Stimulated activated memory B cell treated with anti-CD40 and anti-IgM and Interleukin-4, amounts not matched to agents 10 μg/mL and 1 μg/mL and 100 μg/mL, for 72 hours (primary cell): Measurements from ENCODE around the gene PSTPIP1.

ENCODE experiments used
- ATAC-seq: fragments of 150-1000 bp; cut with Tn5 transposase; 2 replicates; pipeline ENCODE4 v1.10.0; 2021
- H3K27ac Mint-ChIP-seq: one replicate; pipeline ENCODE4 v1.8.0; 2022; ENCODE audit warnings: mild to moderate bottlenecking, mixed read lengths
- H3K27me3 Mint-ChIP-seq: one replicate; pipeline ENCODE4 v1.8.0; 2022; ENCODE audit warnings: mixed read lengths
- H3K36me3 Mint-ChIP-seq: one replicate; pipeline ENCODE4 v1.8.0; 2022; ENCODE audit warnings: mixed read lengths
- H3K4me1 Mint-ChIP-seq: one replicate; pipeline ENCODE4 v1.8.0; 2022; ENCODE audit warnings: mixed read lengths
- H3K4me3 Mint-ChIP-seq: one replicate; pipeline ENCODE4 v1.8.0; 2022; ENCODE audit warnings: mild to moderate bottlenecking, moderate library complexity, mixed read lengths
- H3K9me3 Mint-ChIP-seq: one replicate; pipeline ENCODE4 v1.8.0; 2022; ENCODE audit warnings: mixed read lengths

The PSTPIP1 gene

DNA sequence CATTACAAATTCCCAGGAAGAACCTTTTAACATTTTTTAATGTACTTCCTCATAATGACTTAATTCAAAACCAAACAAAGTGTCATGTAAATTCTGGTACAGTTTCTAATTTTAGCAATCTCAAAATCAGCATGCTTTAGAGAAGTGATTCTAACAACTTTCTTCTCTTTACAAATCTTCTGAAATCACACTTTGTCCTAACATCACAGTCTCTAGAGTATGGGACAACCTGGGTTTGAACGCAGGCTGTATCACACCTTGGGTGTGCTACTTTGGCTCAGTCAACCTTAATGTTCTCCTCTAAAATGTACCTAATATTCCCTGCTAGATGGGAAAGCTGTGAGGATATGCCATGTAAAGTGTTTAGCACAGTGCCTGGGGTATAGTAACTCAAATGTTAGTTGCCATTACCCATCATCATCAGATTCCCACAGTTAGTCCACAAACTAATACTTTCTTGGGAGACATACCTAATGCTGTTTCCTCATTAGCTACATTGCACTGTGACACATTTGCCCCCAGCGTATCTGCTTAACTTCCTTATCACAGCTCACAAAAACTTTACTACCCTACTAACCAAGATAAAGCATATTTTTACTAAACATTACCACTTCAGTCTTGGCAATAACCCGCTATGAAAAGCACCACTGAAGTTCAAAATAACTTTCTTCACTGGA is 72.9 kb downstream of the PSTPIP1 start:
- Mint-ChIP-seq H3K4me1 (peaks cover 71% of the 10 kb centered on the region), H3K36me3 (peaks cover 12% of the 10 kb centered on the region), H3K4me3 (peak overlapping the region; percentile 30)

DNA sequence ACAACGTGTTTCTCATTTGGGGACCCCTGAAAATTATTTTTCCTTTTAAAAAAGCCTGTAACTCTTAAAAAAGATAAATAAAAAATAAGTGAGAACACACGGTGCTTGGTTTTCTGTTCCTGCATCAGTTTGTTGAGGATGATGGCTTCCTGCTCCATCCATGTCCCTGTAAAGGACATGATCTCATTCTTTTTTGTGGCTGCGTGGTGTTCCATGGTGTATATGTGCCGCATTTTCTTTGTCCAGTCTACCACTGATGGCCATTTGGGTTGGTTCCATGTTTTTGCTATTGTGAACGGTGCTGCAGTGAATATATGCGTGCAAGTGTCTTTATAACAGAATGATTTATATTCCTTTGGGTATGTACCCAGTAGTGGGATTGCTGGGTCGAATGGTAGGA is 73.7 kb downstream of the PSTPIP1 start:
- no peaks in the 10 kb centered on the region for H3K9me3 Mint-ChIP-seq
- peaks cover 63% of the 10 kb centered on the region for H3K4me1 Mint-ChIP-seq

More for the DNA sequence above, 72.9 kb downstream of the PSTPIP1 start:
- ATAC-seq: peak; percentile 5
- peak overlapping the region; percentile 67 for H3K27ac Mint-ChIP-seq
- no peaks in the 10 kb centered on the region for H3K27me3 Mint-ChIP-seq
- no peaks in the 10 kb centered on the region for H3K9me3 Mint-ChIP-seq

DNA sequence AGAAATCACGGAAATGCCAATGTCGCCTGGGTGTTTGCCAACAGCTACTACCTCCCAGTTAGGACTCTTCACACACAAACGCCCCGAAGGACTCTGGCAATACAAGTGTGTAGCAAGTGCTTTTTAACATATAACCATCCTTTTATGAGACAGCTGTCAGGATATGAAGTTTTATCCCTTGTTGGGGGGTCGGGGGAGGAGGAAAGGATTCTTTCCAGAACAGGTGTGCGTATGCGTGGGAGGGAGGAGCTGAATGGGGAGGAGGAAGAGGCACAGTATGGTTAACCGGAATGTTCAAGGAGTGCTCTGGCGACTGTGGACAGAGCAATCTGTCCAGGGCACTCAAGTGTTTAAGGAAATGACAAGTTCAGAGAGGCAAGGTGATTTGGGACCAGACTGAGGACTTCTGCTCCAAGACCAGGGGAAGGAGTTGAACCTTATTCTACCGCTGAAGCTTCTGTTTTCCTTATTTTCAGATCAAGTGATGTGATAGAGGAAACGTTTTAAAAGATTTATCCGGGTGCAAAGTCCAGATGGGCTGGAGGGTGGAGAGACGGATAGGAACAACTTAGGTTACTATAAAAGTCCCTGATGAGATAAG is 74.7 kb downstream of the PSTPIP1 start:
- Mint-ChIP-seq H3K27ac (peak overlapping the region; percentile 76), H3K4me1 (peaks cover 57% of the 10 kb centered on the region), H3K36me3 (peaks cover 7% of the 10 kb centered on the region), H3K4me3 (peak overlapping the region; percentile 81), H3K27me3 (no peaks in the 10 kb centered on the region), H3K9me3 (no peaks in the 10 kb centered on the region)
- ATAC-seq: no peak

More for the DNA sequence above, 73.7 kb downstream of the PSTPIP1 start:
- ATAC-seq: no peak
- H3K27me3 Mint-ChIP-seq: no peaks in the 10 kb centered on the region
- no peak overlapping the region for H3K4me3 Mint-ChIP-seq
- peaks cover 12% of the 10 kb centered on the region for H3K36me3 Mint-ChIP-seq
- peak overlapping the region; percentile 67 for H3K27ac Mint-ChIP-seq

DNA sequence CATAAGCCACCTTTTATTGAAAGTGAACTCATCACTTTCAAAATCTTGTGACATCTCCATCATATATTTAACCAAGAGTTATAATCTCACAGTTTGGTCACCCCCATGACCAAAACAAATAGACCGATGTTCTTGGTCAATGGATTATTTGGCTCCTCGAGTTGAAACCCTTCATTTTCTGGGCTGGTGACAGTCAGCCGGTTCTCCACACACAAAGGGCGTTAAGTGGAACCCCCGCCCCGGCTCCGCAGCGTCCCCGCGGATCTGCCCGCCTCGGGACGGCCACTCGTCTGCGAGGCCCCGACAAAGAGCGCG is 75.2 kb downstream of the PSTPIP1 start:
- no peaks in the 10 kb centered on the region for H3K9me3 Mint-ChIP-seq
- H3K4me3 Mint-ChIP-seq: peak overlapping the region; percentile 81
- peaks cover 52% of the 10 kb centered on the region for H3K4me1 Mint-ChIP-seq
- ATAC-seq: no peak
- H3K36me3 Mint-ChIP-seq: peaks cover 7% of the 10 kb centered on the region
- H3K27ac Mint-ChIP-seq: peak overlapping the region; percentile 76
- H3K27me3 Mint-ChIP-seq: no peaks in the 10 kb centered on the region

DNA sequence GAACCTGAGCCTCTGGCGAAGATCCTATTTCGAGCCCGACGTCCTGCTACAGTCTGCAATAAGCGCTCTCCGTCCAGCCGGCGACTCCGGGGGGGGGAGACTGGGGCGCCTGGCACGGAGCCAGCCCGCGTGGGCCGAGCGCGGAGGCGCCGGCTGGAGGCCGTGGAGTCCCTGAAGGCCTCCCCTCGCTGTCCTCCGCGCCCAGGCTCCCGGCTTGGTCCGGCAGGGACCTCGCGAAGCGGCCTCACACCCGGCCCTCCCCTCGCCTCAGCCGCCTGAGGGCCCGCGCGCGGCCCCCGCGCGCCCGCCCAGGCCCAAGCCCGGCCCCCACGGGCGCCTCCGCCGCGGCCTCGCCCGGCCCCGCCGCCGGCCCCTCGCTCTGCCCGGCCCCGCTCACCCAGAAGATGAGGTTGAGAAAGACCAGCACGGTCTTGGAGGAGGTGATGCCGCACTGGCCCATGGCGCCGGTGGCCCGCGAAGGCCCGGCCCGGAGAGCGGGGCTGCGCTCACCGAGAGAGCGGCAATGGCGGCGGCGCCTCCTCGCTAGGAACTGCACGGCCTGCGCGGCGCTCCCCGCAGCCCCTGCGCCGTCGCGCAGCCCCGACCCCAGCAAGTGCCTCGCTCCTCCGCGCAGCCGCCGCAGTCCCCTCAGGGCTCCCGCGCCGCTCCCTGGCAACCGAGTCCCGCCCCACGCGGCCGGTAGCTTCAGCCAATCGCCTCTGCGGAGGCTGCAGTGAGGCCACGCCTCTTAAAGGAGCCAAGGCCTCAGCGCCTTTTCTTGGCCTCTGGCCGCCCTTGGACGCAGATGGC is 75.8 kb downstream of the PSTPIP1 start, which contains the start of gene TSPAN3:
TSPAN3 (minus strand) TSS at position 615 of the 810 bp plus-strand sequence; CDS start at position 460, 155 bp downstream.
- Mint-ChIP-seq H3K36me3 (peaks cover 7% of the 10 kb centered on the region), H3K4me1 (peaks cover 50% of the 10 kb centered on the region), H3K9me3 (no peaks in the 10 kb centered on the region), H3K4me3 (peak within 1 kb of the TSS; percentile 81), H3K27me3 (no peaks in the 10 kb centered on the region), H3K27ac (peak within 1 kb of the TSS; percentile 76)
- ATAC-seq: peak; percentile 98

DNA sequence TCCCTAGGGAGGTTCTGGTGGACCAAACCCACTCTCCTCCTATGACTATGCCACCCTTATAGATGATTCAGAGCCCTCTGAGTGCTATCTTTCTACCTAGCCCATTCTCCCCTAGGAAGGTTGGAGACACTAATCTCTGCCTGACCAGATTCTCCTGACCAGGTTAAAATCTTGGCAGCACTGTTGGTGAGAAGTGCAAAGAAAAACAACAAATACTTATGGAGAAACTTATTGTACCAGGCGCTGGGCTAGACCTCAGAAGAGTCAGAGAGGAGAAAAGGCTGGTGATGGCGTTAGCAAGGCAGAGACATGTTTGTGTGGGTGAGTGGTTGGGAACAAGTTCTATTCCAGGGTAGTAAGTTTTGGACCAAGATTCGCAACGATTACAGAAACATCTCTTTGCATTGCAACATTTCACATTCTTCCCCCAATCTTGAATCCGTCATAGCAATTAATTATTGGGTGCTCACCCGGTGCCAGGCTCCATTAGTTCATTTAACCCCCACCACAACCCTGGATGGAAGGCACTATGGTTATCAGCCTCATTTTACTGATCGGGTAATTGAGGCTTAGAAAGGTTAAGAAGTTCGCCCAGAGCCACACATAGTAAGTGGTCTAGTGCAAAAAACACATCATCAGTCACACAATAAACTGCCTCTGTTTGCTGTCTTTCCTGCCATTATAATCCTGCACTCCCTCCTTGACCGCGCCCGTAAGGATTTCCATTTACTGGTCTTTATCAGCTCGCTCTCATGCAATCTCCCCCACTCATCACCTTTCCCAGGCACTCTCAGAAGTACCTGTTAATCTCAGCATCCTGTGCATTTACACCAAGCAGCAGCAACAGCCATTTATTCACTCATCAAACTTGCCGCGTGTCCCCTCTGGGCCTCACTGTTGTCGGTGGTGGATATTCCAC is 76.6 kb downstream of the PSTPIP1 start:
- H3K9me3 Mint-ChIP-seq: no peaks in the 10 kb centered on the region
- H3K36me3 Mint-ChIP-seq: peaks cover 6% of the 10 kb centered on the region
- peaks cover 46% of the 10 kb centered on the region for H3K4me1 Mint-ChIP-seq
- peak overlapping the region; percentile 76 for H3K27ac Mint-ChIP-seq
- peak overlapping the region; percentile 78 for H3K4me3 Mint-ChIP-seq
- ATAC-seq: no peak
- H3K27me3 Mint-ChIP-seq: no peaks in the 10 kb centered on the region

DNA sequence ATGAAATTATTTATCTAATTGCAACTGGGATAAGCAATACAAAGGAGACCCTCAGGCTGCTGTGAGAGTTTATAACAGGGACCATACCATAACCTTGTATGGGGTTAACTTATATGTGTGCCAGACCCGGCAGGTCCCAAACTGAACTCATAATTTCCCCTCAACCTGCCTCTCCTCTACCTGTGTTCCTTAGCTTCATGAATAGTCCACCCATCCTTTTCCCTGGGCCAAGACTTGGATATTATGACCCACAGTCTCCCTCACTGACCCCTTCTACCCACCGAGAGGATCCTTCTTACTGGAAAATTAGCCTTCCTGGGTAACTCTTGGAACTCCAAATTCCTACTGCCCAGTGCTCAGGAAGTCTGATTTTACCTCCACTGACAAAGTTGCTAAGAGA is 79.4 kb downstream of the PSTPIP1 start:
- Mint-ChIP-seq H3K4me3 (no peak overlapping the region), H3K27me3 (no peaks in the 10 kb centered on the region), H3K36me3 (no peaks in the 10 kb centered on the region), H3K27ac (no peak overlapping the region), H3K4me1 (peaks cover 19% of the 10 kb centered on the region), H3K9me3 (no peaks in the 10 kb centered on the region)
- no peak for ATAC-seq

DNA sequence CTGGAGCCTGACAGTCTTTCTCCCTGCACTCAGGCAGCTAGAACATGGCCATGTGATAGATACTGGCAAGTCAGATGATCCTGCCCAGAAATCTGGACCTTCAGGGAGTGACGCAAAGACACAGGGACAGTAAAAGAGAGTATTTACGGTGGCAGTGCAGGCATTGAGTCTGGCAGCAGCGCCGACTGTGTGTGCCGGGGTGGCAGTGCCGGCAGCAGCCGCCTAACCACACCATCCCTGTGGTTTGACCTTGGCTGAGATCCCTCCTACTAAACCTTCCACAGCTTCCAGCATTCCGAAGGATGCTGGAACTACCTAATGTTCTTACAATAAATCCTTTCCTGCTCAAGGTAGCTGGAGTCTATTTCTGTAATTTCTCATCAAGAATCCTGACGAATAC is 80.6 kb downstream of the PSTPIP1 start:
- Mint-ChIP-seq H3K27ac (no peak overlapping the region), H3K27me3 (no peaks in the 10 kb centered on the region), H3K36me3 (no peaks in the 10 kb centered on the region), H3K9me3 (no peaks in the 10 kb centered on the region), H3K4me3 (no peak overlapping the region), H3K4me1 (peaks cover 12% of the 10 kb centered on the region)
- no peak for ATAC-seq

DNA sequence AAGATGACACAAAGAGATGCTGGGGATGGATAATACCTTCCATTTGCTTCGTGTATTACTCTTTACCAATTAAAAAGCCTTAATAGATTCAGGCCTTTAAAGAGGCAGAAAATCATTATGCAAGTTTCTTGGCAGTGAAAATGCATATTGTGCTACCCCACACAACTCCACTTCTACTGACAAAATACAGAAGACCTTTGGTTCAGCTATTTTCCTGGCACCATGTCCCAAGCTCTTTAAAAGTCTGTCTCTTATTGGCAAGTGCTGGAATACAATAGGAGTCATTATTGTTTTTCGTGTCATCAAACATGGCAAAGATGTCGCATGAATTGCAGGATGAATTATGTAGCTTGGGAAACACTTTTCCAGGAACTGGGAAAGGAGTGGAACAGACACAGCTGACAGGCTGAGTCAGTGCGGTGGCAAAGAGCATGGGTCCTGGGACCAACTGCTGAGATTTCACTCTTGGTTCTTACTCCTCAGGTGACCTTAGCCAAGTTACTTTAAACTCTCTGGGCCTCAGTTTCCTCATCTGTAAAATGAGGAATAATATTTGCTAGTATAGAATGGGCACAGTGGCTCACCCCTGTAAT is 81.5 kb downstream of the PSTPIP1 start:
- H3K27ac Mint-ChIP-seq: no peak overlapping the region
- H3K9me3 Mint-ChIP-seq: no peaks in the 10 kb centered on the region
- H3K36me3 Mint-ChIP-seq: no peaks in the 10 kb centered on the region
- ATAC-seq: no peak
- H3K27me3 Mint-ChIP-seq: no peaks in the 10 kb centered on the region
- H3K4me3 Mint-ChIP-seq: no peak overlapping the region
- peaks cover 10% of the 10 kb centered on the region for H3K4me1 Mint-ChIP-seq

DNA sequence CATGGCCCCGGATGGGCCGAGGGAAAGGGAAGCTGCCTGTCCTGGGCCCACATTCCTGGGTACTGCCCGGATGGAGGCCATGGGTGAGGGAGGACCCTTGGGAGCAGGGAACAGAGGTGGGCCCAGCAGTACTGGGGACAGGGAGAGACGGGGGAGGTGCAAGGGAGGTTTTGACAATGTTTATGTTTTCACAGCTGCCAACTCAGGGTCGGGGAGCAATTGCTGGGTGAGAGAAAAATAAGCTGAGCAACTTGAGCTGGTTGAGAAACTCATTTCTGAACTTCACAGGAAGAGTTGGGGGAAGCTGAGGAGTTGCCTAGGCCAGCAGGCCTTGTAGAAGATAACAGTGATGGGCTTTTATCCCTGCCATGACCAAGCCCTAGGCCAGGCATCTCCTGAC is 87.0 kb downstream of the PSTPIP1 start:
- ATAC-seq: peak; percentile 9
- H3K4me1 Mint-ChIP-seq: peaks cover 50% of the 10 kb centered on the region

DNA sequence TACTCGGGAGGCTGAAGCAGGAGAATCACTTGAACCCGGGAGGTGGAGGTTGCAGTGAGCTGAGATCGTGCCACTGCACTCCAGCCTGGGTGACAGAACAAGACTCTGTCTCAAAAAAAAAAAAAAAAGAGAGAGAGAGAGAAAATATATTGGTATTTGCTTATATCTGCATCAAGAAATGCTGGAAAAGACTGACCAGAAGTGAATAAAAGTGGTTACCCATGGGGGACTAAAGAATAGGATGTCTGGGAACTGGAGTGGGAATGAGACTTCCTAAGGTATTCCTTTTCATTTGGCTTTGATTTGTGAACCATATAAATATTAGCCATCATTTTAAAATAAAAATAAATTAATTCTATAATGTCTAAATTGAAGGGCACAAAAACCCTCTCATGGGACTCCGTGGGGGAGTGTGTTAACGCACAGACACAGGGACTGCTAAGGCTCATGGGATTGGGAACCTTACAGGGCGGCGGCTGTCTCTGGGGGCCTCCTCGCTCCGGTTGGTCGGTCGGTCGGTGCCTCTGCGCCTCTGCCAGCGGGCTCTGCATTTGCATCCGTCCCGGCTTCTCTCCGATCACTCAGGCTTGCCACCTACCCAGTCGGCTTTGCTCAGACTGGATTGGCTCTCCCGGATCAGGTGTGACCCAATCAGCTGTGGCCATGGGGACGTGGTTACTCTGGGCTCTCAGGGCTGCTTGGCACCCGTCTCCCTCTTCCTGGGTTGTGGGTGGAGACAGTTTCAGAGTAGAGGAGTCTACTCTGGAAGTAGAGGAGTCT is 88.6 kb downstream of the PSTPIP1 start:
- Mint-ChIP-seq H3K36me3 (no peaks in the 10 kb centered on the region), H3K9me3 (no peaks in the 10 kb centered on the region), H3K4me1 (peaks cover 50% of the 10 kb centered on the region), H3K27ac (peak overlapping the region; percentile 80), H3K4me3 (peak overlapping the region; percentile 74), H3K27me3 (no peaks in the 10 kb centered on the region)
- ATAC-seq: peak; percentile 96

More for the DNA sequence above, 87.0 kb downstream of the PSTPIP1 start:
- peak overlapping the region; percentile 80 for H3K27ac Mint-ChIP-seq
- no peaks in the 10 kb centered on the region for H3K9me3 Mint-ChIP-seq
- no peaks in the 10 kb centered on the region for H3K27me3 Mint-ChIP-seq
- no peaks in the 10 kb centered on the region for H3K36me3 Mint-ChIP-seq
- H3K4me3 Mint-ChIP-seq: no peak overlapping the region

DNA sequence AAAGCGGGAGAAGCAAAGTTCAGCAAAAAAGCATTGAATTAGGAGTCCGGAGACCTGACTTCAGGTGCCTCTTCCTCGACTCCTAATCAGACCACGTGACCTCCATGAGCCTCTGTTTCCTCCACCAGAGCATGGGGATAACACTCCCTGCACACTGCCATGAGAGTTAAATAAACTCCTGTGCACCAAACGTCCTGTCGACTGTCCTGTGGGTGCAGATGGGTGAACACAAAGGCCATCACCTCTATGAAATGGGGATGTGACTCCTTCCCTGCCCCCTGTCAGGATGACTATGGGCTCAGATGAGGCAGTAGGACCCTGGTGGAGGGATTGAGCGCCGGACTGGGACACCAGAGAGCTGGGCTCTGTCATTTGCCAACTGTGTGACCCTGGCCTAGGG is 89.5 kb downstream of the PSTPIP1 start:
- ATAC-seq: peak; percentile 18
- no peak overlapping the region for H3K4me3 Mint-ChIP-seq
- H3K9me3 Mint-ChIP-seq: no peaks in the 10 kb centered on the region
- no peaks in the 10 kb centered on the region for H3K36me3 Mint-ChIP-seq
- H3K27ac Mint-ChIP-seq: peak overlapping the region; percentile 80
- H3K4me1 Mint-ChIP-seq: peaks cover 50% of the 10 kb centered on the region
- no peaks in the 10 kb centered on the region for H3K27me3 Mint-ChIP-seq

DNA sequence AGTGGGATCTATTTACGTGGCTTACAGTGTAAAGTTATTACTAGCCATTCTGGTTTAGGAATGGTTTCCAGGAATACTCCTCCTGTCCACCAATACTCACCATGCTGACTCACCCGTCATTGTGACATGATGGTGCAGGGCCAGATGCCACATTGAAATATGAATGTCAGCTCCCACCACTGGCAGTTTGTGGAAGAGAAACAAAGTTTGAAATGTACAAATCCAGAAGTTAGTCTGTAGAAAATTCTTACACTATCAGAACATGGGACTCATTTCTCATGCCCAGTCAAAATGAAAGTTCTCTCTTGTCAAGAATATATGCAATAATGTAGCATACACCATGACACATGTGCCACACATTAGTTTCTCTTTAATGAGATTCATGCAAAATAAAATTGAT is 90.4 kb downstream of the PSTPIP1 start:
- ATAC-seq: peak; percentile 24
- Mint-ChIP-seq H3K4me1 (peaks cover 50% of the 10 kb centered on the region), H3K4me3 (no peak overlapping the region), H3K27me3 (no peaks in the 10 kb centered on the region), H3K9me3 (no peaks in the 10 kb centered on the region), H3K27ac (peak overlapping the region; percentile 80), H3K36me3 (no peaks in the 10 kb centered on the region)
